Neuronal stem cell (in vitro differentiated cells): ENCODE data around the gene DENND5B.

Experiments
- DNase-seq: peaks from one replicate; pipeline ENCODE4 v3.0.0-alpha.2; 2013; ENCODE audit warnings: low spot score
- H2AFZ ChIP-seq: one replicate; pipeline ENCODE4 v1.6.1; 2013; ENCODE audit warnings: mild to moderate bottlenecking, low read length, inconsistent platforms
- H2AK5ac ChIP-seq: 2 replicates; pipeline ENCODE4 v1.6.1; 2013; ENCODE audit warnings: low read depth, mild to moderate bottlenecking, inconsistent platforms, low read length, moderate library complexity, mixed read lengths
- H2BK120ac ChIP-seq: 2 replicates; pipeline ENCODE4 v1.6.1; 2013; ENCODE audit warnings: low read depth, mild to moderate bottlenecking, inconsistent platforms, low read length, moderate library complexity, mixed read lengths
- H2BK12ac ChIP-seq: one replicate; pipeline ENCODE4 v1.6.1; 2013; ENCODE audit warnings: low read length, inconsistent platforms
- H2BK15ac ChIP-seq: 2 replicates; pipeline ENCODE4 v1.6.1; 2013; ENCODE audit warnings: mild to moderate bottlenecking, low read length, inconsistent platforms, mixed read lengths
- H2BK5ac ChIP-seq: one replicate; pipeline ENCODE4 v1.6.1; 2013; ENCODE audit warnings: inconsistent platforms, mild to moderate bottlenecking, low read length, moderate library complexity
- H3K14ac ChIP-seq: one replicate; pipeline ENCODE4 v1.6.1; 2013; ENCODE audit warnings: low read length, inconsistent platforms
- H3K18ac ChIP-seq: 2 replicates; pipeline ENCODE4 v1.6.1; 2013; ENCODE audit warnings: low read length, inconsistent platforms
- H3K23ac ChIP-seq: 2 replicates; pipeline ENCODE4 v1.6.1; 2013; ENCODE audit warnings: low read depth, mild to moderate bottlenecking, mixed read lengths, low read length, inconsistent platforms; ENCODE audit not compliant: poor library complexity
- H3K27ac ChIP-seq: replicated peaks from 3 replicates; pipeline ENCODE4 v1.5.1; 2013; ENCODE audit warnings: low read length, inconsistent platforms
- H3K27me3 ChIP-seq, 3 experiments: 2 replicates each; pipeline ENCODE4 v1.6.1; 2013; ENCODE audit warnings: low read length in 3 of 3, mild to moderate bottlenecking in 2 of 3, inconsistent platforms in 1 of 3, low read depth in 1 of 3, mixed read lengths in 1 of 3, moderate library complexity in 1 of 3; ENCODE audit not compliant: control insufficient read depth in 3 of 3, insufficient read depth in 3 of 3
- H3K36me3 ChIP-seq, 2 donors: replicated peaks in 1 of 2; 2 replicates each; pipeline ENCODE4 v1.6.1; 2013; ENCODE audit warnings: low read length in 2 of 2; ENCODE audit not compliant: control insufficient read depth in 2 of 2, insufficient read depth in 2 of 2
- H3K4ac ChIP-seq: 2 replicates; pipeline ENCODE4 v1.6.1; 2013; ENCODE audit warnings: inconsistent platforms, mild to moderate bottlenecking, low read length, moderate library complexity
- H3K4me1 ChIP-seq, 2 donors: 1 replicate in 1 of 2; 2 replicates in 1 of 2; pipeline ENCODE4 v1.6.1; 2013; ENCODE audit warnings: low read length in 2 of 2, low read depth in 1 of 2; ENCODE audit not compliant: control insufficient read depth in 2 of 2, insufficient read depth in 1 of 2
- H3K4me2 ChIP-seq: one replicate; pipeline ENCODE4 v1.6.1; 2013; ENCODE audit warnings: mild to moderate bottlenecking, low read length, inconsistent platforms; ENCODE audit not compliant: insufficient read depth, poor library complexity, severe bottlenecking
- H3K4me3 ChIP-seq, 2 donors: 2 replicates each; pipeline ENCODE4 v1.5.1; 2013; ENCODE audit warnings: low read length in 2 of 2, mild to moderate bottlenecking in 2 of 2, inconsistent platforms in 1 of 2, moderate library complexity in 1 of 2
- H3K79me1 ChIP-seq: one replicate; pipeline ENCODE4 v1.6.1; 2013; ENCODE audit warnings: low read depth, mild to moderate bottlenecking, inconsistent platforms, low read length, moderate library complexity
- H3K9ac ChIP-seq: one replicate; pipeline ENCODE4 v1.6.1; 2013; ENCODE audit warnings: mild to moderate bottlenecking, low read depth, low read length, inconsistent platforms; ENCODE audit not compliant: poor library complexity
- H3K9me3 ChIP-seq, 2 donors: replicated peaks in 1 of 2; 2 replicates each; pipeline versions ENCODE3 to v1.6.1; 2013; ENCODE audit warnings: low read length in 2 of 2, mild to moderate bottlenecking in 2 of 2, inconsistent platforms in 1 of 2, low read depth in 1 of 2, mixed read lengths in 1 of 2, moderate library complexity in 1 of 2; ENCODE audit not compliant: control insufficient read depth in 2 of 2, insufficient read depth in 1 of 2
- H4K8ac ChIP-seq: one replicate; pipeline ENCODE4 v1.6.1; 2013; ENCODE audit warnings: low read depth, mild to moderate bottlenecking, inconsistent platforms, low read length, moderate library complexity
- H4K91ac ChIP-seq: one replicate; pipeline ENCODE4 v1.6.1; 2013; ENCODE audit warnings: low read length, low read depth, mild to moderate bottlenecking, inconsistent platforms; ENCODE audit not compliant: poor library complexity
- WGBS, 2 donors: extraction: QIAGEN DNeasy Blood & Tissue Kit; methylation state at CpG; one replicate each; pipeline ENCODE4 v1.1.7; 2013; ENCODE audit warnings: missing lambda C conversion rate in 2 of 2, mixed read lengths in 1 of 2; ENCODE audit not compliant: insufficient read length in 2 of 2, insufficient replicate concordance in 1 of 2; ENCODE audit errors: extremely low coverage in 2 of 2; 5-methylcytosine and 5-hydroxymethylcytosine counted together

Gene DENND5B

GRCh38 chr12:31516702-31517101 lies 74.2 kb downstream of the DENND5B start:
- Histone ChIP-seq H3K36me3 (peaks cover 0 to 2% of the 10 kb centered on the region in 2 donors), H3K18ac (no peak overlapping the region), H2AK5ac (no peak overlapping the region), H2AFZ (no peak overlapping the region), H3K27me3 (no peaks in the 10 kb centered on the region), H3K79me1 (no peaks in the 10 kb centered on the region), H3K4me1 (peaks cover 15 to 24% of the 10 kb centered on the region in 2 donors), H2BK15ac (no peak overlapping the region), H3K23ac (no peak overlapping the region), H2BK12ac (no peak overlapping the region), H2BK5ac (no peak overlapping the region), H4K8ac (no peak overlapping the region), H3K9ac (no peak overlapping the region), H3K4me3 (no peak overlapping the region), H3K27ac (no peak overlapping the region), H3K9me3 (no peaks in the 10 kb centered on the region), H3K14ac (no peak overlapping the region), H3K4ac (no peak overlapping the region), H2BK120ac (no peak overlapping the region), H4K91ac (no peak overlapping the region), H3K4me2 (no peak overlapping the region)
- DNase-seq = no peak
- no CpG with 5 or more reads among the region's 2 CpGs for WGBS, 2 donors

GRCh38 chr12:31514912-31515311 lies 76.0 kb downstream of the DENND5B start:
- H2BK12ac ChIP-seq = no peak overlapping the region
- no peak overlapping the region for H2AK5ac ChIP-seq
- H3K4me3 ChIP-seq = no peak overlapping the region
- no peaks in the 10 kb centered on the region for H3K27me3 ChIP-seq
- no peak overlapping the region for H3K4ac ChIP-seq
- peaks cover 18 to 24% of the 10 kb centered on the region in 2 donors for H3K4me1 ChIP-seq
- H3K79me1 ChIP-seq = no peaks in the 10 kb centered on the region
- DNase-seq = no peak
- no peak overlapping the region for H2BK5ac ChIP-seq
- no peak overlapping the region for H3K27ac ChIP-seq
- no peak overlapping the region for H3K23ac ChIP-seq
- H2AFZ ChIP-seq = no peak overlapping the region
- H4K8ac ChIP-seq = no peak overlapping the region
- H2BK15ac ChIP-seq = no peak overlapping the region
- no peak overlapping the region for H3K9ac ChIP-seq
- peaks cover 0 to 2% of the 10 kb centered on the region in 2 donors for H3K36me3 ChIP-seq
- H4K91ac ChIP-seq = no peak overlapping the region
- no peak overlapping the region for H2BK120ac ChIP-seq
- no peaks in the 10 kb centered on the region for H3K9me3 ChIP-seq
- H3K4me2 ChIP-seq = no peak overlapping the region
- no peak overlapping the region for H3K18ac ChIP-seq
- WGBS, 2 donors = no CpG with 5 or more reads among the region's 4 CpGs
- H3K14ac ChIP-seq = no peak overlapping the region

- Histone ChIP-seq H3K4me1 (peaks cover 0 to 10% of the 10 kb centered on the region in 2 donors), H2AFZ (no peak overlapping the region), H2BK12ac (no peak overlapping the region), H4K91ac (no peak overlapping the region), H3K27me3 (no peaks in the 10 kb centered on the region), H2BK15ac (no peak overlapping the region), H3K36me3 (peaks cover 0 to 2% of the 10 kb centered on the region in 2 donors), H3K27ac (no peak overlapping the region), H3K4ac (no peak overlapping the region), H3K4me2 (no peak overlapping the region), H3K14ac (no peak overlapping the region), H2BK120ac (no peak overlapping the region), H2BK5ac (no peak overlapping the region), H3K18ac (no peak overlapping the region), H3K9me3 (peaks cover 0 to 10% of the 10 kb centered on the region in 2 donors), H4K8ac (no peak overlapping the region), H3K9ac (no peak overlapping the region), H3K23ac (no peak overlapping the region), H3K79me1 (no peaks in the 10 kb centered on the region), H2AK5ac (no peak overlapping the region), H3K4me3 (no peak overlapping the region)
- no CpG with 5 or more reads among the region's 4 CpGs for WGBS, 2 donors
- no peak for DNase-seq
Observed at GRCh38 chr12:31510034-31510433, 80.9 kb downstream of the DENND5B start.

GRCh38 chr12:31508436-31509150 lies 82.3 kb downstream of the DENND5B start:
- no peak overlapping the region for H2BK15ac ChIP-seq
- no peak overlapping the region for H2AK5ac ChIP-seq
- H3K4me3 ChIP-seq = no peak overlapping the region
- no peak overlapping the region for H4K8ac ChIP-seq
- H3K27me3 ChIP-seq = no peaks in the 10 kb centered on the region
- no peak for DNase-seq
- no peak overlapping the region for H2AFZ ChIP-seq
- no peak overlapping the region for H3K23ac ChIP-seq
- no peaks in the 10 kb centered on the region for H3K79me1 ChIP-seq
- WGBS, 2 donors = no CpG with 5 or more reads among the region's 4 CpGs
- peak overlapping the region; percentile 58 for H3K27ac ChIP-seq
- H3K14ac ChIP-seq = no peak overlapping the region
- no peak overlapping the region for H3K18ac ChIP-seq
- H2BK12ac ChIP-seq = no peak overlapping the region
- H4K91ac ChIP-seq = no peak overlapping the region
- H2BK5ac ChIP-seq = no peak overlapping the region
- no peak overlapping the region for H3K4ac ChIP-seq
- H3K9ac ChIP-seq = no peak overlapping the region
- no peak overlapping the region for H2BK120ac ChIP-seq
- H3K4me1 ChIP-seq = peaks cover 0 to 10% of the 10 kb centered on the region in 2 donors
- H3K36me3 ChIP-seq = no peaks in the 10 kb centered on the region
- no peak overlapping the region for H3K4me2 ChIP-seq
- peaks cover 0 to 13% of the 10 kb centered on the region in 2 donors for H3K9me3 ChIP-seq
